ENCODE data around the gene CDC42EP1.
A peak's percentile ranks its signal among the peaks of the same experiment; 100 is the strongest.
"Not testable (repeated sequence)": the region's sequence is repeated elsewhere in the genome, so short reads cannot be mapped to it uniquely, and the experiment has no call there.

Gene CDC42EP1

GRCh38 chr22:37534445-37534844 lies 25.8 kb upstream of the CDC42EP1 start:
- no peak for DNase-seq (ENCODE audit: low spot score)

DNA sequence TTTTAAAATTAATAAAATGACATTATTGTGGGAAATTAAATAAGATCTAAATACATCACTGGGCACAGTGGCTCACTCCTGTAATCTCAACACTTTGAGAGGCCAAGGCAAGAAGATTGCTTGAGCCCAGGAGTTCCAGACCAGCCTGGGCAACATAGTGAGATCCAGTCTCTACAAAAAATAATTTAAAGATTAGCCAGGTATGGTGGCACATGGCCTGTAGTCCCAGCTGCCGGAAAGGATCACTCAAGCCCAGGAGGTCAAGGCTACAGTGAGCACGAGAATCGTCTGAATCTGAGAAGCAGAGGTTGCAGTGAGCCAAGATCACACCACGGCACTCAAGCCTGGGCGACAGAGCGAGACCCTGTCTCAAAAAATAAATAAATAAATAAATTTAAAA lies 25.1 kb upstream of the CDC42EP1 start:
- no peak for DNase-seq (ENCODE audit: low spot score)

DNA sequence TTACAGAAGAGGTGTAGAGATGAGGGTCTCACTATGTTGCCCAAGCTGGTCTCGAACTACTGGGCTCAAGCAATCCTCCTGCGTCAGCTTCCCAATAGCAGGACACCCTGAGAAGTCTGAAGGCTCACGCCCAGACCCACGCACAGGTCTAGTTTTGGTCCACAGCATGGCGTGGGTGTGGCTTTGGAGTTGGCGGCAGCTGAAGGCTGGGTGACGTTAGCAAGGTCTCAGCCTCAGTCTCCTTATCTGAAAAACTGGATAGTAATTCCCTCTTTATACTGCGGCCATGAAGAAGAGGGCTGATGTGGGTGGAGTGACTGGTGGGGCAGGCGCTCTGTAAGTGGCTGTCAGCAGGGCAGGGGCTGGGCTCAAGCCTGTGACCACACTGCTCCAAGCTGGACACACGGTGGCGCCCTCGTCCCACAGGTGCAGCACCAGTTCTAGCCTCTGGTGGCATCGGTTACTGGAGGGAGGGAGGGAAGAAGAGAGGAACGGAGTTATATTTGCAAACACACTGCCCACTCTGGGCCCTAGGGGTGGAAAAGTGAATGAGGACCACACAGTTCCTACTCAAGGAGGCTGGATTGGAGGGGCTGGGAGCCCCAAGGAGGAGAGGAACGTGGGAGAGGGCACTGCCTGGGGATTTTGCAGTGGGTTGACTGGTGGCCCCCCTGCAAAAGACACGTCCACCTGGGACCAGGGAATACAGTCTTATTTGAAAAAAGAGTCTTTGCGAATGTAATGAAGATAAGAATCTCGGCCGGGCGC lies 21.5 kb upstream of the CDC42EP1 start:
- DNase-seq (ENCODE audit: low spot score) = peak; percentile 95

GRCh38 chr22:37539790-37540189 lies 20.5 kb upstream of the CDC42EP1 start:
- not testable (repeated sequence) for DNase-seq (ENCODE audit: low spot score)

- DNase-seq (ENCODE audit: low spot score) = not testable (repeated sequence)
Observed at GRCh38 chr22:37542416-37542815, 17.9 kb upstream of the CDC42EP1 start.

- DNase-seq (ENCODE audit: low spot score) = no peak
Observed at GRCh38 chr22:37542959-37543358, 17.3 kb upstream of the CDC42EP1 start.

- DNase-seq (ENCODE audit: low spot score) = no peak
Observed at GRCh38 chr22:37544955-37545702, 15.2 kb upstream of the CDC42EP1 start.

DNA sequence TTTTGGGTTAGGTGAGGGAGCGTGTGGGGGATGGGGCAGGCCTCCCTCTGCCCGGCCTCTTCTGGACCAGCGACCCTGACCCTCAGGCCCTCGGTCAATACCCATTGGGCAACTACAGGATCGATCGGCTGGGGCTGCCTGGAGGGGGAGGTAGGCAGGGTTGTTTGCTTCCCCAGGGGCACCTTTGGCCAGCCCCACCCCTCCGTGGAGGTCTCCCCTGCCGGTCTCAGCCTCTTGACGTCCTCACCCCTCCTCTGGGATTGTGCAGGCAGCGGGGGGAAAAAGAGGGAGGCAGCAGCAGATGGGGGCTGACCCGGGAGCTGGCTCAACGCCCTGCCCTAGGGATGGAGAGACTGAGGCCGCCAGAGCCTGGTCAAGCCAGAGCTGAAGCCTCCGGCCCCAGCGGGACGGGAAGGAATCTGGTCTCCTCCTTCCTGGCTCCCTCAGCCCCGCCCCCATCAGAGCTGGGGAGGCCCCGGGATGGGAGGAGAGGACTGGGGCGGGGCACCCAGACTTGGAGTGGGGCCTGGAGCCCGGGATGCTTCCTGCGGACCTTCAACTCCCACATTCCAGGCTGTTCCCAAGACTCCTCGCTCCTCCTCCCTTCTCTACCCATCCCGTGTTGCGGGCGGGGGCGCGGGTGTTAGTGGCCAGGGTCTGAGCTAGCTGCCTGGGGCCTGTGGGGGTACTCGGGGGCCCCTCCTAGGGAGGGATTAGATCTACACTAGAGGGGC lies 14.4 kb upstream of the CDC42EP1 start:
- peak; percentile 92 for DNase-seq (ENCODE audit: low spot score)

DNA sequence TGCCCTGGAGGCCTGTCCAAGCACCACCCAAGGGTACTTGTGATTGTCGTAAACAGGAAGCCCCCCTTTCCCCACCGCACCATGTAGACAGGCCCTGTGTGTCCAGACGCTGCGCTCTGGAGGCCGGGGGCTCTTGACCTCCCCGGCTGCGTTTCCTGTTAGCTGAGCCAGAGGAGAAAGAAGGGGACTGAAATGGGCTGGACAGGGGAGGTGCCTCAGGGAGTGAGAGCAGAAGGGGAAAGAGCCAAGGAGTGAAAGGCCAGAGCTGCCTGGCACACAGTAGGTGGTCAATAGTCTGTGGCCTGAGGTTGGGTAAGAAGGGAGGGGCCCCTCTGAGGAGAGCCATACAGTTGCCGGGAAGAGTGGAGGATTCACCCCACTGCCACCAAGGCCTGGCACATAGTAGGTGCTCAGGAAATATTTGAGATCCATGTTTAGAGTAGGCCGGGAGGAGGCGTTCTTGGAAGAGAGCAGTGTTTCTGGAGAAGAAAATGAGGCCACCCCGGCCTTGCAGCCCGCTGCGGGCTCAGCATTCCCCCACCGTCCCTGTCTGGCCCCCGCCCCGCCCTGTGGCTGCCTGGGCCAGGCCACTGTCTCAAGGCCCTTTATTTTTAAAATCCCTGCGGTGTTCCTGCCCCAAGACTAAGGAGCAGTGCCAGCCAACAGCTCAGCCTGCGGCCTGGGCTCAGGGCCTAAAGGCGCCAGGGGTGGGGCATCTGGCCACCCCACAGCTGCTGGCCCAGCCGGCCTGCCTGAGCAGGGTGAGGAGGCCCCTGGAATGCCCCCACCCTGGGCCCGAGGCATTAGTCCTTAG lies 13.6 kb upstream of the CDC42EP1 start:
- DNase-seq (ENCODE audit: low spot score) = peak; percentile 80

DNA sequence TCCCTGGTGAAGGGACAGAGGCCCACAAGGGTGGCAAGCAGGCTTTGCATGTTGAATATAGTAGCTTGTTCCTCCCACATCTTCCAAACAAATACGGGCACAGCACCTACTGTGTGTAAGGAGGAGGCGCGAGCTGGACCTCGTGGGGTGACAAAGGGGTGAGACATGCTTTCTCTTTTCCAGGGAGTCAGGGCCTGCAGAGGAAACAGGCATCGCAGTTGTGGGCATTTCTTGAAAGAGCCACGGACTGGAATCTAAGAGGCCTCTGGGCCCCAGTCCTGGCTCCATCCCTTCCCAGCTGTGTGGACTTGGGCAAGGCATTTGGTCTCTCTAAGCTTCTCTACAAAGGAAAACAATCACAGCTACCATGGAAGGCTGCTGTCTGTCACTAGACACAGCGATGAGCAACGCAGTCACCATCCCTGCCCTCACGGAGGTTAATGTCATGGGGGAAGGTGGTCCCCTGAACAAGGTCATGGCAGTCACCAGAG lies 13.0 kb upstream of the CDC42EP1 start:
- no peak for DNase-seq (ENCODE audit: low spot score)

DNA sequence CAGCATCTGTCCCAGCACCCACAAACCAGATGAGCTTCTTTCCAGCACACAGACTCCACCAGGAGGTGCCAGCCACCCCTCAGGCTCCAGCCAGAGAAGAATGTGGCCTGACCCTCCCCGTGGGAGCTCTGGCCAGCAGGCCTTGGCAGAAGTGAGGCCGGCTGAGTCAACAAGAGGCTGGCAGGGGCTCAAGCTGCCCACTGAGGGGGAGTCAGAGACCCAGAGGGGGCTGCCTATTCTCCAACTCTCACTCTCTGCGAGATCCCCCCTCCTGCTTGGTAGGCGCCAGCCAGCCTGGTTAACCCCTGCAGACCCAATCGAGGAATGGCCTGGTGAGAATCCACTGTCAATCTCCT lies 10.6 kb upstream of the CDC42EP1 start:
- DNase-seq (ENCODE audit: low spot score) = no peak

DNA sequence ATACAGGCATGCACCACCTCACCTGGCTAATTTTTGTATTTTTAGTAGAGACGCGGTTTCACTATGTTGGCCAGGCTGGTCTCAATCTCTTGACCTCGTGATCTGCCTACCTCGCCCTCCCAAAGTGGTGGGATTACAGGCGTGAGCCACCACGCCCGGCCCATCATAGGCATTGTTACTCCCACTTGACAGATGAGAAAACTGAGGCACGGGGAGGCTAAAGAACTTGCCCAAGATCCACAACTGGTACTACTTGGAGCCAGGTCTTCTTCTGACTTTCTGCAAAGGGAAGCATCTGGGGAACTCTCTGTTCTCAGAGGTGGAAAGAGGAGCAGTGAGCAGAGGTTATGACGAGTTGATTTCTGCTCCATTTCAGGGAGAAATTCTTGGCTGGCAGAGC lies 9.4 kb upstream of the CDC42EP1 start:
- not testable (repeated sequence) for DNase-seq (ENCODE audit: low spot score)

DNA sequence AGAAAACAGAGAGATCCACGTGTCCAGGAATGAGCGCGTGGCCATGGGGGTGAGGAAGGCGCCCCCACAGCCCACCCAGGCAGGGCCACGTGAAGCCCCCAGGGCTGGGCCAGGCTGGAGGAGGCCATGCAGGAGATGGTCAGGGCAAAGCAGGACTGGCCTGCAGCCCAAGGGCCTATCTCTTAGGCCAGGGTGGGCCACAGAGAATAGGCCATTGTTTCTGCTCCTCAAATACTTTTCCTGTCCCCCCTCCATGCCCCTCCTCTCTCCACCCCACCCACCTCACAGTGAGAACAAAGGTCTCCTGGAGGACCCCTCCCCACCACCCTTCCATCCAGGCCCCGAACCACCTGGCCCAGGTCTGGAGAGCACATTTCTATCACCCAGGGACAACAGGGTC lies 8.3 kb upstream of the CDC42EP1 start:
- DNase-seq (ENCODE audit: low spot score) = no peak

DNA sequence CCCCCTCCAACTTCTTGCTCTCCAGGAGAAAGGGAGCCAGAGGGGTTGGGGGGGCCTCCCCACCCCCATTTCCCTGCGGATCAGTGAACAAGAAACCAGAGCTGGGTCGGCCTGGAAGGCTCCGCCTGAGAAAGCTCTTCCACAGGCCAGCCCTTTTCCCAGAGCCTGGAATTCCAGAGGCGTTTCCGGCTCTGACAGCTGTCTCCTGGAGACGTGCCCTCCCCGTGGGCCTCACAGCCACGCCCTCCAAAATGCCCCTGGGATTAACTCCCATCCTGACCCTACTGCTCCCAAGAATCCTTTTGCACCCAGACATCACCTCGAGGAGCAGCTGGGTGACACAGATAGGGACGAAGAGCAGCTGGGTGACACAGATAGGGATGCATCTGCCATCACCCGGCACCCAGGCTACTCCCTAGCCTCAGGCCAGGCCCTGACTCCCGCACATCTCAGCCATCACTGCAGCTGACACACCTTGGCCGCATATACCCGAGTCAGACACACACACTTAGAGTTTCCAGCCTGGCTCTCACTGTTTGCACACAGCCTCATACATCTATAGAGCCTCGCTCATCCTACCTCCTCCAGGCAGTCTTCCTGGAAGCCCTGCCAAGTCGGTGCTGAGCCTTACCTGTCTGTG lies 7.6 kb upstream of the CDC42EP1 start:
- peak; percentile 84 for DNase-seq (ENCODE audit: low spot score)

DNA sequence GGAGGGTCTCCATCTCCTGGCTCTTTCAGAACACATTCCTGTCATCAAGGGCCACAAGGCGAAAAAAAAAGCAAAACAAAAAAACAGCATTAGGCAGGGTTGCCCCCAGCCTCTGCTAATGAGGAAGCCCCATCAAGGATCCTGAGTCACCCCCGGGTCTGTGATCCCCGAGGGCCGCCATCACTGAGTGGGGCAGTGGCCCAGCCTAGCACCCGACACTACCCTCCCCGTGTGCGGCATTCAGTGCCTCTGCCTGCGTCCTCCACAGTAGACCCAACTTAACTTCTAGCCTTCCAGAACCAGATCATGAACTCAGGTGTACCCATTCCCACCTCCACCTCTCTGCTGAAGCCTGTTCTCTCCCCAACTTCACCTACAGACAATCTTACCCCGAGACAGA lies 6.6 kb upstream of the CDC42EP1 start:
- no peak for DNase-seq (ENCODE audit: low spot score)

DNA sequence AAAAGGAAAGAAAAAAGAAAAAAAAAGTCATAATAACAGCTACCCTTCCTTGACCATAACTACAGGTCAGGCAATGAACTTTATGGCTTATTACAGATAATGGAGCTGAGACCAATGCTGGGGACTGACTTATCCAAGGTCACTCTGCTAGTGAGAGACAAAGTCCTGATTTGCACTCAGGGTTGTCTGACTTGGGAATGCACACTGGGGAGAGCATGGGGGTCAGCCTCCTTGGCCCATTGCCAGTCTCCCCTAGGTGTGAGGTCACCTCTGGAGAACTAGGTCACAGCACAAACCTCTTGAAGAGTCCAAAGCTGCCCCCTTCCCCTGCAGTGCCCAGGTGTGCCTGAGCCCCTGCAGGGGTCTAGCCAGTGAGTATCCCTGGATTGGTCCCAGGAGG lies 5.3 kb upstream of the CDC42EP1 start:
- DNase-seq (ENCODE audit: low spot score) = no peak

DNA sequence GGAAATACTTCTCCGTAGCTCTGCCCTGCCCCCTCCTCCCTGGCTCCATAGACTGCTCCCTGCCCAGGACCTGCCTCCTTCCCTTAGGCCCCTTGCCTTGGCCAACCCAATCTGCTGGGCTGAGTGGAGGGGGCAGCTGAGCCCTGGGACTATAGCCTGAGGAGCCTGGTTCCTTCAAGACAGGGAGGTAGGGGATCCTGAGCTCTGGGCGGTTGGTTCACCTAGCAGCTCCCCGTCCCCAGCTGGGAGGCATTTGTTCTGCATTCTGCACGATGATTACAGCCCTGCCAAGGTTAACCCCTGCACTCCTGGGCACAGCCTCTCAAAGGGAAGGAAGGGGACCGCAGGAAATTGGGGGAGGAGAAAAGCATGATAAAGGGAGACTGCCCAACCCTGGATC lies 3.6 kb upstream of the CDC42EP1 start:
- DNase-seq (ENCODE audit: low spot score) = no peak

DNA sequence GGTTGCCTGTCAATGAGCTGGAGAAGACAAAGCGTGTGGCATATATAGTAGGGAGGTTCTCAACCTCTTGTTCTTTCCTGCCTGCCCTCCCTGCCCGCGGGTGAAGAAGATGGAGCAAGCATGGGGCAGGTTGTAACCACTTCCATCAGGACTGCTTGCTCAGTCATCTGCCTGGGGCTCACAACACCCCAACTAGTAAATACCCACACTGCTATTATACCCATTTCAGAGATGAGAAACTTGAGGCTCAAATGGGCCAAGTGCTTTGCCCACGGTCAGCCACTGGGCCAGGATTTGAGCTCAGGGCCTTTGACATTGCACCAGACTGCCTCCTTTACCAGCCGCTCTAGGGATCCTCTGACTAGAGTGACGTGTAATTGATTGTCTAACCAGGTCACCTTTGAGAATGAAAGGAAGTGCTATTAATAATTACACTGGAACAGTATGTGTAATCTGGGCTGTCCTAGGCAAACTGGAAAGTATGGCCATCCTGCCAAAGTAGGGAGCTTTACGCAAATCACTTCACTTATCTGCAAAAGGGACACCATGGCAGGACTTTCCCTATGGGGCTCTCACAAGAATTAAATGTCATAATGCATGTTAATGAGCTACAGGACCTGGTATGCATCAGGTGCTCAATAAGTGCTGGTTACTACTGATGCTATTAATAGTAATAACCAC lies 2.8 kb upstream of the CDC42EP1 start:
- DNase-seq (ENCODE audit: low spot score) = no peak

- no peak for DNase-seq (ENCODE audit: low spot score)
Observed at GRCh38 chr22:37558815-37559214, 1.5 kb upstream of the CDC42EP1 start.

- DNase-seq (ENCODE audit: low spot score) = no peak
Observed at GRCh38 chr22:37559521-37559900, 769 bp upstream of the CDC42EP1 start.
